Measurements from ENCODE around the gene EYS. TPM values are rescaled to one million over a fixed set of nuclear protein-coding genes. Genes with fewer than 3 reads are reported as not detected.
"Not testable (repeated sequence)": the region's sequence is repeated elsewhere in the genome, so short reads cannot be mapped to it uniquely, and the experiment has no call there.

The EYS gene
- total RNA-seq, 2 experiments from 2014 or later = not detected

DNA sequence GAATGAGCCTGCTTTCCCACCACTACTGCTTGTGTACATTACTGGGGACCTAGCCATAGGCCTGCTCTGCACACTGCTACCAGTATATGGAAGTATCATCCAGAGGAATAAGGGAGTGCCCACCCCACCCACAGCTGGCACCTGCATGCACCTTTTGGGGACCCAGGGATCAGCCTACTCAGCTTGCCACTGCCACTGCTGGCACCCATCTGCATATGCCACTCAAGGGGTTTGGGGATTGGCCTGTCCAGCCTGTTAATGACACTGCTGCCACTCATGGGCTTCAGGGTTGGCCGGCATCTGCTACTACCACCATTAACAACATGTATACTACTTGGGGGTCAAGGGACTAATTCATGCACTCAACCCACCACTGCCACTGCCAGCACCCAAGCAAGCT lies 1239.4 kb downstream of the EYS start:
- POLR2A ChIA-PET = no interaction called here
- Mint-ChIP-seq H3K4me1 (no peaks in the 10 kb centered on the region), H3K36me3 (ENCODE audit: low read depth) (no peaks in the 10 kb centered on the region), H3K27ac (no peak overlapping the region), H3K4me3 (no peak overlapping the region), H3K9me3 (ENCODE audit: low read depth) (peaks cover 26% of the 10 kb centered on the region), H3K27me3 (no peaks in the 10 kb centered on the region)
- CTCF ChIA-PET = no interaction called here
- no peak for DNase-seq
- ATAC-seq = no peak
- intact Hi-C loops (cut with DNase I, micrococcal nuclease) = no loop called here

GRCh38 chr6:64459411-64459944 lies 1247.5 kb downstream of the EYS start:
- H3K9me3 Mint-ChIP-seq (ENCODE audit: low read depth) = peaks cover 8% of the 10 kb centered on the region
- H3K27ac Mint-ChIP-seq = no peak overlapping the region
- H3K4me3 Mint-ChIP-seq = no peak overlapping the region
- no peaks in the 10 kb centered on the region for H3K27me3 Mint-ChIP-seq
- DNase-seq (no peak), ATAC-seq (no peak)
- intact Hi-C loops (cut with DNase I, micrococcal nuclease) = no loop called here
- no peaks in the 10 kb centered on the region for H3K4me1 Mint-ChIP-seq
- CTCF ChIA-PET = no interaction called here
- H3K36me3 Mint-ChIP-seq (ENCODE audit: low read depth) = no peaks in the 10 kb centered on the region
- POLR2A ChIA-PET = no interaction called here

- POLR2A ChIA-PET; H3K27ac Mint-ChIP-seq; CTCF ChIA-PET; H3K36me3 Mint-ChIP-seq (ENCODE audit: low read depth); H3K4me3 Mint-ChIP-seq; ATAC-seq; H3K27me3 Mint-ChIP-seq; H3K4me1 Mint-ChIP-seq; intact Hi-C loops (cut with DNase I, micrococcal nuclease); DNase-seq: not testable (repeated sequence)
- peaks cover 10% of the 10 kb centered on the region for H3K9me3 Mint-ChIP-seq (ENCODE audit: low read depth)
Measured at GRCh38 chr6:64448101-64448500, 1258.9 kb downstream of the EYS start.

DNA sequence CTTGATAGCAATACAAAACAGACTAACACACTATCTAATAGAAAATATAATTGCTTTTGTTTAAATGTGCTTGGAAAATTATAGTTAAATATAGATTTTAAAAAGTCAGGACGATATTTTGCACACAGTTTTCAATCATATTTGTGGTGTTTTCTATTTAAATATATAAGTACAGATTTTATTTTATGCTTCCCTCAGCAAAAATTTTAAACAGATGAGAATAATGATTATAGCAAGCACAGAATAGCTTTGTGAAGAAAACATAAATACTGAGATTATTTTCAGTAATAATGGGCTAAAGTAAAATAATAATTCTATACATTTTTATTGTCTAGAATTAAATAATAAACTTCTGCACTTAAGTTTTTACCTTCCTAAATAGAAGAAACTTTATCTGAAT lies 1262.0 kb downstream of the EYS start:
- H3K9me3 Mint-ChIP-seq (ENCODE audit: low read depth) = peaks cover 7% of the 10 kb centered on the region
- H3K36me3 Mint-ChIP-seq (ENCODE audit: low read depth) = no peaks in the 10 kb centered on the region
- no peaks in the 10 kb centered on the region for H3K27me3 Mint-ChIP-seq
- intact Hi-C loops (cut with DNase I, micrococcal nuclease) = no loop called here
- no peak overlapping the region for H3K4me3 Mint-ChIP-seq
- no peak for ATAC-seq
- POLR2A ChIA-PET = no interaction called here
- H3K4me1 Mint-ChIP-seq = no peaks in the 10 kb centered on the region
- CTCF ChIA-PET = no interaction called here
- no peak overlapping the region for H3K27ac Mint-ChIP-seq
- DNase-seq = no peak

GRCh38 chr6:64439274-64439673 lies 1267.8 kb downstream of the EYS start:
- no peaks in the 10 kb centered on the region for H3K27me3 Mint-ChIP-seq
- no peaks in the 10 kb centered on the region for H3K4me1 Mint-ChIP-seq
- intact Hi-C loops (cut with DNase I, micrococcal nuclease) = no loop called here
- no peak overlapping the region for H3K27ac Mint-ChIP-seq
- H3K4me3 Mint-ChIP-seq = no peak overlapping the region
- no peaks in the 10 kb centered on the region for H3K36me3 Mint-ChIP-seq (ENCODE audit: low read depth)
- ChIA-PET POLR2A (no interaction called here), CTCF (no interaction called here)
- H3K9me3 Mint-ChIP-seq (ENCODE audit: low read depth) = peaks cover 4% of the 10 kb centered on the region
- ATAC-seq = no peak
- DNase-seq = no peak

DNA sequence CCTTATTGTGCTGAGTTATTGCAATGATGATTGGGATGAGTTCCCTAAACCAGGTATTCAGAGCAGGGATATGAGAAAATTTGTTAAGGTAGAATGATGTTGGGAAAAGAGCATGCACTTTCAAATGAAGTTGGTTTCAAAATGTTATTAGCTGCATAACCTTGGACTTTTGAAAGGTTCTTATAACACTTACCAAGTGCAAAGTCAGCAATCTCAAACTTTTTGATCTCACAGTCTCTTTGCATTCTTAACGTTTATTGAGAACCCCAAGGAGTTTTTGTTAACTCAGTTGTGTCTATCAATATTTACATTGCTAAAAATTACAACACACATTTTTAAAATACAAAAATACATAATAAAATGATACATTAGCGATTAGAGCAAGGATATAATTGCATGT lies 1269.0 kb downstream of the EYS start:
- intact Hi-C loops (cut with DNase I, micrococcal nuclease) = no loop called here
- no peak overlapping the region for H3K27ac Mint-ChIP-seq
- no peaks in the 10 kb centered on the region for H3K27me3 Mint-ChIP-seq
- H3K36me3 Mint-ChIP-seq (ENCODE audit: low read depth) = no peaks in the 10 kb centered on the region
- no peak overlapping the region for H3K4me3 Mint-ChIP-seq
- no peaks in the 10 kb centered on the region for H3K4me1 Mint-ChIP-seq
- POLR2A ChIA-PET = no interaction called here
- peaks cover 3% of the 10 kb centered on the region for H3K9me3 Mint-ChIP-seq (ENCODE audit: low read depth)
- CTCF ChIA-PET = no interaction called here
- ATAC-seq (no peak), DNase-seq (no peak)

GRCh38 chr6:64429926-64430325 lies 1277.1 kb downstream of the EYS start:
- H3K27me3 Mint-ChIP-seq = no peaks in the 10 kb centered on the region
- no peak overlapping the region for H3K27ac Mint-ChIP-seq
- no peak for DNase-seq
- CTCF ChIA-PET = no interaction called here
- no peaks in the 10 kb centered on the region for H3K36me3 Mint-ChIP-seq (ENCODE audit: low read depth)
- POLR2A ChIA-PET = no interaction called here
- no peak for ATAC-seq
- intact Hi-C loops (cut with DNase I, micrococcal nuclease) = no loop called here
- H3K4me1 Mint-ChIP-seq = no peaks in the 10 kb centered on the region
- H3K9me3 Mint-ChIP-seq (ENCODE audit: low read depth) = peaks cover 3% of the 10 kb centered on the region
- no peak overlapping the region for H3K4me3 Mint-ChIP-seq

GRCh38 chr6:64428186-64428585 lies 1278.8 kb downstream of the EYS start:
- ATAC-seq (no peak), DNase-seq (no peak)
- ChIA-PET CTCF (no interaction called here), POLR2A (no interaction called here)
- Mint-ChIP-seq H3K9me3 (ENCODE audit: low read depth) (peaks cover 3% of the 10 kb centered on the region), H3K4me3 (no peak overlapping the region), H3K27ac (no peak overlapping the region), H3K4me1 (no peaks in the 10 kb centered on the region), H3K36me3 (ENCODE audit: low read depth) (no peaks in the 10 kb centered on the region), H3K27me3 (no peaks in the 10 kb centered on the region)
- intact Hi-C loops (cut with DNase I, micrococcal nuclease) = no loop called here

- no peak for ATAC-seq
- no peak for DNase-seq
- intact Hi-C loops (cut with DNase I, micrococcal nuclease) = no loop called here
- no peaks in the 10 kb centered on the region for H3K27me3 Mint-ChIP-seq
- CTCF ChIA-PET = interaction anchor here (0.7 kb wide), 1 partner anchor 1094 kb away, joined by 3 read pairs; no protein-coding TSS in a partner anchor
- POLR2A ChIA-PET = no interaction called here
- no peaks in the 10 kb centered on the region for H3K4me1 Mint-ChIP-seq
- no peaks in the 10 kb centered on the region for H3K36me3 Mint-ChIP-seq (ENCODE audit: low read depth)
- no peak overlapping the region for H3K27ac Mint-ChIP-seq
- peaks cover 13% of the 10 kb centered on the region for H3K9me3 Mint-ChIP-seq (ENCODE audit: low read depth)
- no peak overlapping the region for H3K4me3 Mint-ChIP-seq
Measured at GRCh38 chr6:64415926-64416325, 1291.1 kb downstream of the EYS start.

DNA sequence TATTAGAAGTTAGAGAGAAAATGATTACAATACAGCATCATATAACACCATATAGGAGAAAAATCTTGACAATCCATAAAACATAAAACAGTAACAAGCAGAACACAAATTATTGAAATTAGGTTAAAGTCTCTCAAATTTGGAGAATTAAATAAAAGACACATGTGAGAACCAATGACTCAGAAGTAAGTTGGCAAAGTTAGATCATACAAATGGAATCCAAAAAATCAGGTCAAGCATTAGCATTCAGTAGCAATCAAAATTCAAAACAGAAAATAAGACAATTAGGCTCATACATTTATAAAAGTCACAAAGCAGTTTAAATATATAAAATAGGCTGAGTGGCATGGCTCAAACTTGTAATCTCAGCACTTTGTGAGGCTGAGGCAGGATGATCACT lies 1295.8 kb downstream of the EYS start:
- ATAC-seq (no peak), DNase-seq (no peak)
- H3K4me1 Mint-ChIP-seq = no peaks in the 10 kb centered on the region
- no peak overlapping the region for H3K27ac Mint-ChIP-seq
- no peaks in the 10 kb centered on the region for H3K36me3 Mint-ChIP-seq (ENCODE audit: low read depth)
- intact Hi-C loops (cut with DNase I, micrococcal nuclease) = no loop called here
- peaks cover 3% of the 10 kb centered on the region for H3K9me3 Mint-ChIP-seq (ENCODE audit: low read depth)
- H3K27me3 Mint-ChIP-seq = no peaks in the 10 kb centered on the region
- CTCF ChIA-PET = no interaction called here
- POLR2A ChIA-PET = no interaction called here
- no peak overlapping the region for H3K4me3 Mint-ChIP-seq

- Mint-ChIP-seq H3K9me3 (ENCODE audit: low read depth) (peaks cover 3% of the 10 kb centered on the region), H3K4me3 (no peak overlapping the region), H3K27ac (no peak overlapping the region), H3K36me3 (ENCODE audit: low read depth) (no peaks in the 10 kb centered on the region), H3K27me3 (no peaks in the 10 kb centered on the region), H3K4me1 (no peaks in the 10 kb centered on the region)
- DNase-seq (no peak), ATAC-seq (no peak)
- ChIA-PET CTCF (no interaction called here), POLR2A (no interaction called here)
- intact Hi-C loops (cut with DNase I, micrococcal nuclease) = no loop called here
Measured at GRCh38 chr6:64409948-64410347, 1297.1 kb downstream of the EYS start.

GRCh38 chr6:64404396-64404795 lies 1302.6 kb downstream of the EYS start:
- ChIA-PET POLR2A (no interaction called here), CTCF (no interaction called here)
- no peak overlapping the region for H3K4me3 Mint-ChIP-seq
- no peaks in the 10 kb centered on the region for H3K27me3 Mint-ChIP-seq
- DNase-seq (no peak), ATAC-seq (no peak)
- no peak overlapping the region for H3K27ac Mint-ChIP-seq
- H3K36me3 Mint-ChIP-seq (ENCODE audit: low read depth) = no peaks in the 10 kb centered on the region
- intact Hi-C loops (cut with DNase I, micrococcal nuclease) = no loop called here
- H3K9me3 Mint-ChIP-seq (ENCODE audit: low read depth) = no peaks in the 10 kb centered on the region
- no peaks in the 10 kb centered on the region for H3K4me1 Mint-ChIP-seq

GRCh38 chr6:64383277-64383676 lies 1323.7 kb downstream of the EYS start:
- Mint-ChIP-seq H3K4me3 (no peak overlapping the region), H3K27me3 (no peaks in the 10 kb centered on the region), H3K27ac (no peak overlapping the region), H3K4me1 (no peaks in the 10 kb centered on the region), H3K36me3 (ENCODE audit: low read depth) (no peaks in the 10 kb centered on the region), H3K9me3 (ENCODE audit: low read depth) (peaks cover 3% of the 10 kb centered on the region)
- CTCF ChIA-PET = no interaction called here
- POLR2A ChIA-PET = no interaction called here
- DNase-seq = no peak
- ATAC-seq = no peak
- intact Hi-C loops (cut with DNase I, micrococcal nuclease) = no loop called here
